Left ventricle myocardium superior (tissue), 1 donor: ENCODE results near the gene LSG1. TPM values are rescaled to one million over a fixed set of nuclear protein-coding genes. Genes with fewer than 3 reads are reported as not detected.

Source experiments
- ATAC-seq: fragments of 200-7000 bp; cut with Tn5 transposase; one replicate; pipeline ENCODE4 v1.9.1; 2020; ENCODE audit warnings: mild to moderate bottlenecking, moderate library complexity
- DNase-seq: peaks from one replicate; pipeline ENCODE4 v3.0.0-alpha.2; 2020
- intact Hi-C: fragments of 100-400 bp; cut with micrococcal nuclease; formaldehyde crosslinking; loops from one replicate; pipeline ENCODE4 v1.11.0; 2022
- long read RNA-seq: library from polyadenylated mRNA; unstranded; transcript quantifications from one replicate; pipeline ENCODE4 v2.0.0, GENCODE V29; 2021
- total RNA-seq: library from RNA; stranded (reverse); fragmentation: NEBNext Ultra II Directional; extraction: Animal tissue kit (Norgen Biotek cat#: 25700); gene quantifications from one replicate; pipeline ENCODE4 v1.2.1, GENCODE V29; 2021
- donor health status: DM: no; HTN: yes; CAD: no; lungs with severe emphysema.

The LSG1 gene
- 21.4 TPM for total RNA-seq
- long read RNA-seq, transcript LSG1-201 (14 exons, 3,572 nt), result major isoform, 12 of 42 reads
- long read RNA-seq, partial matches to known transcripts, result 22 of 42 reads
- long read RNA-seq, other reads (novel, unspliced or antisense), result 8 of 42 reads

DNA sequence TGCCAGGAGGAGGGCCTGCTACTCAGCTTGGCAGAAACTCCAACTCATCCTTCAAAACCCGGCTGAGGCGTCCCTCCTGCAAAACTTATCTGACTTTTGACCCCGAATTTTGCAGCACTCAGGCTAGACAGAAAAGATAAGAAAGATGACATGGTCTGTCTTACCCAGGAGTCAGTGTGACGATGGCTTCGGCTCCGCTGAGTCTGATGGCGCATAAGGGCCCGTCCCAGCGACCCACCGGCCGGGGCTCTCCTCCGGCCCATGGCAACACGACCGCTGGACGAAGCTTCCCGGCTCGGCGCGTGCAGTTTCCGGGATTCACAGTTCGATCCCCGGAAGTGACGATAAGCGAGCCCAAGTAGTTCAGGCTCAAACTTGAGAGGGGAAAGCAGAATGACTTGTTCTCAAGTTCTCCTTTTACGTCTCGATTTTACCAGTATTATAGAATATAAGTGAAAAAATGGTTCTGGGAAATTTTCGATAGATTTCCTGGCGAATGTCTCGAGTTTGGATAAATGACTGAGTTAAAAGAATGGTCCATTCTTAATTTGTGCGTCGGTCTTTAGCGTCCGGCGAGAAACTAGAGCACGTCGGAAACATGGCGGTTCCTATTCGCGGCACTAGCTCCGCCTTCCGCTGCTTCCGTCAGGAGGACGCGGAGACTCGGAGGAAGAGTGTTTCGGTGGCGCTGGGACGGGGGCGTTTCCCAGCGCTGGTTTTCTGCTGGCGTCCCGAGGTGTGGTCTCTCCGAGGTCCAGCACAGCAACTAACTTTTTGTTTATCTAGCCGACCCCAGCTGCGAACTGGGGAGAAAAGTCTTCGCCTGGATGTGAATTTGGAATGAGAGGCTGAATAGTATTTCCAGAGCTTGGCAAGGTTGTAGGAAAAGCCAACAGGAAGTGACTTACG, at the start of gene LSG1:
TSS of gene LSG1 (minus strand) at position 292 of the 909 bp plus-strand sequence. CDS start at position 263, 29 bp downstream.
- intact Hi-C loops, result loop anchor here (5.0 kb wide), 1 partner anchor 845 kb away; no protein-coding TSS in a partner anchor
- DNase-seq (peak; percentile 94), ATAC-seq (peak; percentile 97)

DNA sequence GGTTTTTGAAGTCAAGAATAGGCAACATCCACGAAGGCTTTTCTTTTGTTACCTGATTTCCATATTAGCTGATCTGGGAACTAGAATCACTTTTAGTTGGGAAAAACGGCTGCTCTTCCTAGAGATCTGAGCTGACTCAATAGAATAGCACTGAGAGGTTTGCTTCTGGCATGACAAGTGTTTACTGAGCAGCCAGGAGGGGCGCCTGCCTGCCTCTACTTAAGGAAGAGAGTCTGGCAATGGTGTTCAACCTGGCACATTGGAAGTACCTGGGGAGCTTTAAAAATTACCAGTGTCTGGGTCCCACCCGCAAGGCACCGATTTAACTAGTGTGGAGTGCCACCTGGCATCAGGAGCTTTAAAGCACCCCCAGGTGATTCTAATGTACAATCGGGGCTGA, 48.1 kb upstream of the LSG1 start:
- ATAC-seq, result no peak
- intact Hi-C loops, result no loop called here
- no peak for DNase-seq

DNA sequence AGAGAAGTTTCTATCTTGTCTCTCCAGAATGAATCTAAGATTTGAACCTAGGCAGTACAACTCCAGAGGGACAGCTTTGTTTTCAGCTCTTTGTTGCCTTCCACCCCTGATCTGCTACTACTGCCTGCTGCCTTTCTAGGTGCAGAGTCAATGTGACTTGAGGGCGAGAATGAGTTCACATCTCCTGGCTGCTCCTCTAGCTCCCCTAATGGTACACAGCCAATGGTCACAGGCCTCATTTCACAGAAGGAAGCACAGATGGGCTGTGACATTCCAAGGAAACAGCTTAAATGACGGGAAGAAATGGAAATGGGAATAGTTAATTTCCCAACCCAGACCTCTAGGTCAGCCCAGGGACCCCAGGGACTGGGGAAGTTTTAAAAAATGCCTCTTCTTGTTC, 46.1 kb upstream of the LSG1 start:
- intact Hi-C loops, result no loop called here
- DNase-seq (no peak), ATAC-seq (no peak)

DNA sequence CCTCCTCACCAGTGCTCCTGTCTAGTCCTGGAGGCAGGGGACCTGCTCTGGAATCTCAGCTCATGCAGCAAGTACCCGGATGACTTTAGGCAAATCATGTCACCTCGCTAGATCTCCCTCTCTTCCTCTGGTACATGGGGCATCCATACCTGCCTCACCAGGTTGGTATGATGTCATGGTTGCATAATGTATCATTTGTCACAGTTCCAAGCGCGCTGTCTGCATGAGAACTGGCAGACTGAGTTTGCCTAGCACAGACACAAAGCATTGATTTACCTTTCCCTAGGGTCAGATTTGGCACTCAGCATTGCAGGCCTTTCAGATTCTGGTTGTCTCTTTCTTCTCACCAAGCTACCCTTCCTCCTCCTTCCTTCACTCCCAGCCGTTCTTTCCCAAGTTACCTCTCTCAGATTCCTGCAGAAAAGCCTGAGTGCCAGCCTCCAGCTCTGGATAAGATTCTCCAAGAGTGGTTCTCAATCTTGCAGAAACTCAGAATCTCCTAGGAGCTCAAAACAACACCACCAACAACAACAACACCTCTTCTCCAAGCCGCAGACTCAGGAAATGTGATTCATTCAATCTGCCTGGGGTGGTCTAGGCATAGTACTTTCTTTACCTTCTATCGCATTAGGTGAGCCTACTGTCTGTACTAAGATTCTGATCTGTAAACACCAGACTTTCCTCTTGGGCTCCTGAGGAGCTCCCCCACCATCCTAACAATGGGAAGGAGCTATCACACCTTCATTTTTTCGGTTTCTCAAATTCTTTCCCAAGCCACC, 43.2 kb upstream of the LSG1 start:
- no peak for ATAC-seq
- no peak for DNase-seq
- intact Hi-C loops, result no loop called here

DNA sequence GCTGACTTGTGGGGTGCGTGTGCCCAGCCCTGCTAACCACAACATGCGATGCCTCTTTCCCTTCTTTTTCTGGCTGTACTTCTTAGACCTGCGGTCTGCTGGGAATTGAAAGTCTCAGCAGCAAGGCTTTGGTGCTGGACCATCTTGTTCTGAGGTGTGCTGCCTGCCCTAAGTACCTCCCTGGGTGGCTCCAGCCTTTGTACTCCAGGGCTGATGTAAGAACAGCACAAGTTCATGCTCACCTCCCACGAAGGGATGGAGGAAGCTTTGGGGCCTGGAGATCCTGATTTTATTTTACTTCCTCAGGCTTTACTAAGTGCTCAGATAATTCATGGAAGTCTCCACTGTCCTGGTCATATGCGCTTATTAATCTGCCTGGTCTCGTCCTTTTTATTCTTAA, 42.6 kb upstream of the LSG1 start:
- DNase-seq (no peak), ATAC-seq (no peak)
- intact Hi-C loops, result no loop called here

DNA sequence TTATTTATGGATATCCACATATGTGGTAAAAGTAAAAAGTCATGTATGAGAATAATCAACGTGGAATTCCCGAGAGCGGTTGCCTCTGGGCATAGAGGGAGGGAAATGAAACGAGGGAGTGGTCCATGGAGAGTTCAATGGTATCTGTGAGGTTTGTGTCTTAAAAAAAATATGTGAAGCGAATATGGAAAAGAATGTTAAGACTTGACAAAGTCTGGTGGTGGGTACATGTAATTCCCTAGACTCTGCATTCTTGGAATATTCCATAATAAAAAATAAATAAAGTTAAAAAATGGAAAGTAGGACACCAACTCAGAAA, 42.1 kb upstream of the LSG1 start:
- no peak for ATAC-seq
- intact Hi-C loops, result no loop called here
- DNase-seq, result no peak

DNA sequence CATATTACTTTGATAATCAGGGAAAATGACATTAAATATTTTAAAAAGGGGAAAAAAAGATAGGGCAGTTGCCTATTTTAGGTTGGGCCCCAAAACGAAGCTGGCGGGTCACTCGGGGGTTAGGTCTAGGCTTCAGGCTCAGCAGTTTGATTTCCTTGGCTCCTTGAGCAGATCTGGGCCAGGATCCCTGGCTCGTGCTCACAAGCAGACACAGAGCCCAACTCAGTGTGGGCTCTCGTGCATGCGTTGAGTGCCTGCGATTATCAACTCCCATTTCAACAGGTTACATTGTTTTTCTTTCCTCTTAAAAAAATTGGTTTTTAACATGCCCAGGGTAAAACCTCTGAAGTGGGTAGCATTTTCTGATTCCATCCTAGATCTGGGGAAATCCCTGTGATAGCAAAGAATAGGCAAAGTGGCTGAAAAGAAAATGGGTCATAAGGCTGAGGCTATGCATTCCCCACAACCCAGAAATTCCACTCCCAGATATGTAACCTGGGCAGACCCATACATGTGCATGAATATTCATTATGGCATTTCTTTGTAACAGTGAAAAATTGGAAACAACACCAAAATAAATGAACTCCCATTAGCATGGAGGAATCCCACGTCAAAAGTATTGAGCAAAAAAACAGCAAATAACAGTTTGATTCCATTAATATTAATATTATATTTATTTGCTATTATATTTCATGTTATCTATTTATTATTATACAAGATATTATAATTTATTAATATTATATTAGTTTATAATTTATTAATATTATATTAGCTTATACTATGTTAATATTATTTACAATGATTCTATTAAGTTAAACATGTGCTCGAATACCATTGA, 41.5 kb upstream of the LSG1 start:
- ATAC-seq (no peak), DNase-seq (peak; percentile 34)
- intact Hi-C loops, result no loop called here

DNA sequence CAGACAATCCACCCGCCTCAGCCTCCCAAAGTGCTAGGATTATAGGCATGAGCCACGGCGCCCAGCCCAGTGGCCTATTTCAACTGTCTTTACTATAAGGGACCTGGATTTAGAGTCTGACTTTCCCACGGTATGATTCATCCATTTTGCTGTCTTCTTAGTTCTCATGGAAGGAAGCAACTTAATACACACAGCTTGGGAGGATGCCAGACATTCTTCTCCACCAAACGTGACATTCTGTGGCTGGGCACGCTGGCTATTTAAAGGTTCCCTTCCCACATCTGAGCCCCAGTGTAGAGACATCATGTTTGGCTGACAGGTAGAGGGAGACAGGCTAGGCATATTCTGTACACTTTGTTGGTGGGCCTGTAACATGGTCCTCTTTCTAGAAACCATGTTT, 39.9 kb upstream of the LSG1 start:
- no peak for DNase-seq
- intact Hi-C loops, result no loop called here

DNA sequence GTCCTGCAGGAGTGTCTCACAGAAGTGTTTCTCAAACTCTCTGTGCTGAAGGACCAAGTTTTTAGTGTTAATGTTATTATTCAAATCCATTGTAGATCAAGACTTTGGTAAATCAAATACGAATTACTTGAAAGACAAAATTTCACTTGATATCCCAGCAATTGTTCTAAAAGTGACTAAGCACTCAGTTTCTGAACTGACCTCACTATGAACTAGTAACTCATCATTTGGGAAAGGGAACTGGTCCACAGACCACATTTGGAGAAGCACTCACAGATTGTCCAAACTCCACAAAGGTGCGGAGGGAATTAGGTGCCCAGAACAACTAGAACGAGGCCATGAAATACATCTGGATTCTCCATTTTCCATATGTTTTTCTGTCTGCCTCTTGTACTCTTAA, 39.3 kb upstream of the LSG1 start:
- ATAC-seq (no peak), DNase-seq (no peak)
- intact Hi-C loops, result no loop called here

More for the DNA sequence above, 39.9 kb upstream of the LSG1 start:
- ATAC-seq, result peak; percentile 91

DNA sequence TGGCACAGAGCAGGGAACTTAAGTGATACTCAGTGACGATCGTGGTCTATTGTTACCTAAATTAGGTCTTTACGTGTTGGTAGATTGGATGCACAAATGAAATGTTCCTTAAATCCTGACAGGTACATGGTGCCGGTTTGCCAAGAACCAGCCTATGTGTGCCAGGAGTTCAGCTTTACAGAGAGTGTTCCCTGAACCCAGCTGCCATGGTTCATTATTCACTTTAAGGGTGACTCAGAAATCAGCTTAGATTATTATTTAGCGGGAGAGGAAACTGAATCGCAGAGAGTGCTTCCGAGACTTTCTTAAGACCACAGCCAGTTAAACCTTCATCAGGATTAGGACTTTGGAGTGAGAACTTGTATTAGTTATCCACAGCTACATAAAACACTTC, 35.2 kb upstream of the LSG1 start:
- DNase-seq (no peak), ATAC-seq (no peak)
- intact Hi-C loops, result no loop called here

DNA sequence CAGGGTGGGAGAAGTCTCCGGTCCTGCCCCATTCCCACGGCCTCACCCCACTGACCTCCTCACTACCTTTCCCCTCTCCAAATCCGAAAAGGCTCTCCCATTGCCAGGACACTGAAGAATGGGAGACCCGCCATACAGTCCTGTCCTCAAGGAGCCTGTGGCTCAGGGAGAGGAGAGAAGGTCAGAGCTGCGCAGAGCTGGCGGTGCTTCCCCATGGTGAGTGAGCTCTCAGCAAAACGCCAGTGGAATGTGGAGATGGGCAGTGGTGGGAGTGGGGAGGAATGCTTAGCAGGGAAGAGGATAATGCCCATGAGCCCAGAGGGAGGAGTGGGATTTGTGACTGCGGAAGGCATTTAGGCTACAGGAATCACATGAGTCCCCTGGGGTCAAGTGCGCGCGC, 33.8 kb upstream of the LSG1 start:
- intact Hi-C loops, result no loop called here
- no peak for ATAC-seq
- no peak for DNase-seq

DNA sequence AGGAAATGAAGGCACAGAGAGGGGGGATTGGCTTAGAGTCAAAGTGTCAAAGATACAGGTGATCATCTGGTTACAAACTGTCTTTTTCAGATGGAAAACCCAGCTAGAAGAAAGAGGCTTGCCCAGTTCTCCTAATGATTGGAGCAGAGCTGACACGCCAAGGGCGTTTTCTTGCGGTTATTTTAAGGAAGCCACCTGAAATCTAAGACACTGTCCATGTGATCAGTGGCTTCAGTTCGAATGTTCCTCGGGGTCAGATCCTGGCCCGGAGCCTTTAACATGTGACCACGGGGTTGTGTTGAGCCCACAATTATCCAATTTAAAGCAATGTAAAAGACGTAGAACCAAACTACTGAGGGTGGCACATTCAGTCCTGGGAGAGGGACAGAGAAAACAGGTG, 33.2 kb upstream of the LSG1 start:
- DNase-seq, result no peak
- intact Hi-C loops, result no loop called here
- ATAC-seq, result no peak

DNA sequence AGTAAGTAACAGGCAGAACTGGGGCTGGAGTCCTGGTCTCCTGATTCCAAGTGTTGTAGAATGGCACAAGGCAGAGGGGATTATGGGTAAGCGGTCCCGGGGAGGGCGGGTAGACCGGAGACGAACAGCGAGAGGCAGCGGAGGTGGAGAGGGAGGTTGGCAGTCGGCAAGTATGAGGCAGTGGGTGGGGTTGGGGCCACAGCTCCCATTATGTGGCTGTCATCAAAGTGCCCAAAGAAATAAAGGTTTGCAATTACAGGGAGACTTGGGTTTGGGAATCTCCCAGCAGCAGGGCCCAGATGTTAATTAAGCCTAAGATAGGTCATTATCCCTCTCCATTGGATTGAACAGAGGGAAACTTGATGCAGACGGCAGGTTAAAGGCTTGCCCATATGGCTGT, 30.6 kb upstream of the LSG1 start:
- DNase-seq (no peak), ATAC-seq (no peak)
- intact Hi-C loops, result no loop called here

DNA sequence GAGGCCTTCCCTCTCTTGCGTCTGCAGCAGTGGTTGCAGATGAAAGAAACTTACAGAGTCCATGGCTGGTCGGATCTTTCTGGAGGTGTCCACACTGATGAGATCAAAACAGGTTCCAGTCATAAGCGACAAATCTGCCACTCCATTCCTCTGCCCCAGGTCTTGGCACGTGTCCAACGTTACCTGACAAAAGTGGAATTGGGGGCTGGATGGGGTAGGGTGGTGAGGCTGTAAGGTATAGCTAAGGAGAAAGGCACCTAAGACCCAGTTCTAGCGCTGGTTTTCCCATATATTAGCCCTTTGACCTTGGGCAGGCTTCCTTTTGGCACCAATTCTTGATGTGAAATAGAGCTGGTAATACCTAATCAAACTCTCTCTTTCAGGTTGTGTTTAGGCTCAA, 24.7 kb upstream of the LSG1 start:
- DNase-seq (no peak), ATAC-seq (no peak)
- intact Hi-C loops, result loop anchor here (10.0 kb wide), 1 partner anchor 68 kb away; no protein-coding TSS in a partner anchor

DNA sequence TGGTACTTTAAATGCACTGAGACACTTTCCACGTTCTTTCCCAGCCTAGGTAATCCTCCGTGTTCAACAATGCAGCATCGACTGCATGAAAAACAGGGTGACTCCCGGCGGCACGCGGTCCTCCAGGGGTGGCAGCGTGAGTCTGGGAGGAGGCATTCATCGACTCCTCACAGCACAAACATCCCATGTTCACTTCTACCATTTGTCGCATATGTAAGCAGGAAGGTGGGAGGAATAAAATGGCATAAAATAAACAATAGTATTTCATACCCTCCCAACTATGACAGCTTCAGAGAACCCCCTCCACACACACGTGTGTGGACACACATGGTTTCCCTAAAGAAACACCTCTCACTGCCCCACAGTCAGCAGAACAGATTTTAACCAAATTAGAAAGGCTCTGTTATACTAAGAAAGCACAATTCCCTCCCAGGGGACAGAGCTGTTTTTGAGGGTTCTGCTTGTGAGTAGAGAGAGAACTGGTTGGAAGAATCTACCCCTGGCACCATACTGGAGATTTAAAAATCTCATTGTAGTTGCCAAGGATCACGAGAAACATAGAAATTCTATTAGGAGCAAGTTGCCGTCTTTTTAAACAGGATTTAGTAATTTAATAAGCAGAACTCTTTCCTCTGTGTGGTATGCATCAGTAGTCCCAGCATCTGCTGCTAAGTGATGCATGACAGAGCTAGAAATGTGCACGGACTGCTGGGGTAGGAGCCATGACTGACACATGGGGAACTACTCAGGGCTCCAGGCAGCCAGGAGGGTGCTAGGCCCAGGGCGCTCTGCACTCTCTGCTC, 19.7 kb upstream of the LSG1 start:
- DNase-seq (no peak), ATAC-seq (no peak)
- intact Hi-C loops, result loop anchor here (10.0 kb wide), 1 partner anchor 73 kb away; no protein-coding TSS in a partner anchor

DNA sequence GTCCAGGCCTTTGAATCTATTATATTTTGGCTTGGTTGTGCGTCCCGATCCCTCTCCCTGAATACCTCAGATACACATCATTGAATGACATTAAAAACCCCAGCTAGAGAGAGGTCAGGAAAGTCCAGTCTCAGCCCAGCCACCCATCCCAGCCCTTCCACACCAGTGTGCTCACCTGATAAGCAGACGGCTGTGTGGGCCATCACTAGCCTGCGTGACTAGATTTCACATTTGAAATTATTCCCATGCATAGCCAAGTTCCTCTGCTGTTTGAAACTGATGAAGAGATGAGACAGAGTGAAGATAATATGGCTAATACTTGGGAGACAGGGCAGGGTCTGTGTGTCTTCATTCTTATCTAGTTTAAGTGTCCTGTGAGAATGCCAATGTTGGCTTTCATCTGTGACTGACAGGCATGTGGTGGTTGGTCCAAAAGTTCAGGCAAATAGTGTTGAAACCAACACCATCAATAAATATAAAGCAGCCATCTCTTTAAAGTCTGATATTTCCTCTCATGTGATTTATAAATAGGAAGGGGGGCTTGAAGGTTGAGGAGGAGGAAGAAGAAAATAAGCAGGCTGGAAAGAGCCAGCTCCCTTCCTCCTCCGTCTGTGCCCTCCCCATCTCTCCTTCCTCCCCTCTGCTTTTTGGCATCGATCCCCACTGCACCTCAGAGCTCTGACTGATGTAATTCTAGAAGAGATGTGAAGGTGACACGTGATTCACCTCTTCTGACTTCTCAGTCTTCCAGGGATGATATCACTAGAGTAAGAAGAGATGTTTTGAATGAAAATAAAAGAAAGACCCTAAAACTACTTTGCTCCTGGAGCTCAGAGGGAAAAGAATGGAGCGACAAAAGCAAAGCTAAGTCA, 18.7 kb upstream of the LSG1 start:
- intact Hi-C loops, result loop anchor here (10.0 kb wide), 1 partner anchor 74 kb away; no protein-coding TSS in a partner anchor
- no peak for DNase-seq
- ATAC-seq, result no peak

DNA sequence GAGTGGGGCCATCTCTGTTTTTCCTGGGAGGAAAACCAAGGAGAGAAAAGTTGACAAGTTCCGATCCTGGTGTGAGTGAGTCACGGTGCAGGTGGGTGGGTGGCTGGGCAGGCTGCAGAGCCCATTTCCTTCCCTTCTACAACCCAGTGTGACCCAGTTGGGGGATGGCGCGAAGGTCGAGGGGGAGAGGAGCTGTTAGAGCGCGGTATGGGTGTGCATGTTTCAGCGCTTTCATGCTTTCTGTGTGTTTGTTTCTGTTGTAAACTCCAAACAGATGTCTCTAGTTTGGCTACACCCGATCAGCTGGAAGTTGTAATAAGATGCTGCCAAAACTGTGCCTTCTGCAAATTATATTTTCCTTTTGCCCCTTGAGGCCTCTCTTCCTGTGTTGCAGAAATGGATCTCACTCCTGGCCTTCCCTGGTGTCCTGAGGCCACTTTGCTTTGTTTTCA, 17.5 kb upstream of the LSG1 start:
- peak; percentile 1 for ATAC-seq
- intact Hi-C loops, result loop anchor here (5.0 kb wide), 1 partner anchor 413 kb away; no protein-coding TSS in a partner anchor
- DNase-seq, result peak; percentile 48
